Measurements from ENCODE around the gene GLO1. TPM values are rescaled to one million over a fixed set of nuclear protein-coding genes. Genes with fewer than 3 reads are reported as not detected.

The GLO1 gene
- total and polyA plus RNA-seq, 2 donors (not counting 3 experiments of a cell fraction or from before 2014, with no cell fraction given) = 70.3 to 120 TPM

- Histone ChIP-seq H3K27me3 (ENCODE audit: control insufficient read depth in 2 of 2, insufficient read depth in 2 of 2, low read length in 2 of 2) (no peaks in the 10 kb centered on the region), H3K36me3 (ENCODE audit: control insufficient read depth in 2 of 2, extremely low read depth in 1 of 2, insufficient read depth in 2 of 2, low read length in 2 of 2) (peaks cover 7 to 17% of the 10 kb centered on the region in 2 experiments), H3K9ac (replicated peaks; ENCODE audit: extremely low read depth, insufficient read depth, low read length) (no peak overlapping the region), H2AFZ (ENCODE audit: low read depth, low read length) (no peak overlapping the region), H3K79me2 (ENCODE audit: control insufficient read depth, insufficient read depth, low read length) (no peaks in the 10 kb centered on the region), H4K20me1 (replicated peaks; ENCODE audit: control insufficient read depth, extremely low read depth, insufficient read depth, low read length) (no peaks in the 10 kb centered on the region), H3K4me1 (ENCODE audit: control insufficient read depth, extremely low read depth, insufficient read depth, low read length) (peaks cover 4% of the 10 kb centered on the region), H3K9me3 (replicated peaks; ENCODE audit: control insufficient read depth, insufficient read depth, low read length) (no peaks in the 10 kb centered on the region), H3K4me3 (replicated peaks in 1 of 3; ENCODE audit: insufficient read depth in 1 of 3, low read depth in 1 of 3, low read length in 3 of 3) (no peak overlapping the region), H3K4me2 (ENCODE audit: insufficient read depth, low read length) (no peak overlapping the region), H3K9me1 (replicated peaks; ENCODE audit: control insufficient read depth, extremely low read depth, insufficient read depth, low read length) (no peaks in the 10 kb centered on the region), H3K27ac (ENCODE audit: insufficient read depth, low read depth, low read length) (no peak overlapping the region)
- dilution Hi-C loops (cut with MboI; ENCODE audit: extremely low pct_ligation_motif_present, low sequenced_read_pairs) = no loop called here
- TF ChIP-seq JUN (IDR thresholded peaks at IDR 0.05; ENCODE audit: borderline replicate concordance, insufficient read depth, insufficient read length, low read depth) = no peak
- TF ChIP-seq, protein P1, sequence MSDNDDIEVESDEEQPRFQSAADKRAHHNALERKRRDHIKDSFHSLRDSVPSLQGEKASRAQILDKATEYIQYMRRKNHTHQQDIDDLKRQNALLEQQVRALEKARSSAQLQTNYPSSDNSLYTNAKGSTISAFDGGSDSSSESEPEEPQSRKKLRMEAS (IDR thresholded peaks at IDR 0.05; ENCODE audit: insufficient read depth, insufficient read length) = no peak
- TF ChIP-seq POLR2A (IDR thresholded peaks at IDR 0.05; ENCODE audit: low read depth, low read length) = no peak
- no peak for TF ChIP-seq MYC (IDR thresholded peaks at IDR 0.05; ENCODE audit: low read depth, low read length)
- no peak for TF ChIP-seq FOS (IDR thresholded peaks at IDR 0.05; ENCODE audit: borderline replicate concordance, insufficient read depth, low read length)
- TF ChIP-seq EZH2 (IDR thresholded peaks at IDR 0.05; ENCODE audit: borderline replicate concordance, low read depth, low read length, severe bottlenecking) = no peak
- TF ChIP-seq GATA2 (IDR thresholded peaks at IDR 0.05; ENCODE audit: insufficient read depth, insufficient read length, low read depth, low read length) = no peak
- no peak for TF ChIP-seq POLR2AphosphoS5 (IDR thresholded peaks at IDR 0.05; ENCODE audit: insufficient read depth, low read depth, low read length)
- no peak for TF ChIP-seq CTCF (IDR thresholded peaks at IDR 0.05; ENCODE audit: extremely low read depth in 1 of 2, insufficient read depth in 1 of 2, low read depth in 1 of 2, low read length in 2 of 2)
- intact Hi-C loops (cut with micrococcal nuclease) = loop anchor here (10.0 kb wide), 2 partner anchors 485 to 655 kb away; no protein-coding TSS in a partner anchor
- DNase-seq (ENCODE audit: low read depth, low spot score) (no peak), FAIRE-seq (no peak)
- CTCF ChIA-PET = no interaction called here
- POLR2A ChIA-PET = no interaction called here
- BruUV-seq (replicated peaks) = no TSS peak
Observed at GRCh38 chr6:38679668-38680067, 23.3 kb downstream of the GLO1 start.
